Activated CD8-positive, alpha-beta memory T cell treated with anti-CD3 and anti-CD28 coated beads, Interleukin-2, amount 50 U/mL, for 48 hours (primary cell): ENCODE measurements around the gene MYO15A.
A peak's percentile ranks its signal among the peaks of the same experiment; 100 is the strongest.

ENCODE experiments used
- DNase-seq: peaks from one replicate; pipeline ENCODE4 v3.0.0-alpha.2; 2020

MYO15A gene

GRCh38 chr17:18108401-18109312, at the start of gene MYO15A:
MYO15A (plus strand) TSS chr17:18108756; CDS start chr17:18118801, 10,045 bp downstream.
- no peak for DNase-seq

DNA sequence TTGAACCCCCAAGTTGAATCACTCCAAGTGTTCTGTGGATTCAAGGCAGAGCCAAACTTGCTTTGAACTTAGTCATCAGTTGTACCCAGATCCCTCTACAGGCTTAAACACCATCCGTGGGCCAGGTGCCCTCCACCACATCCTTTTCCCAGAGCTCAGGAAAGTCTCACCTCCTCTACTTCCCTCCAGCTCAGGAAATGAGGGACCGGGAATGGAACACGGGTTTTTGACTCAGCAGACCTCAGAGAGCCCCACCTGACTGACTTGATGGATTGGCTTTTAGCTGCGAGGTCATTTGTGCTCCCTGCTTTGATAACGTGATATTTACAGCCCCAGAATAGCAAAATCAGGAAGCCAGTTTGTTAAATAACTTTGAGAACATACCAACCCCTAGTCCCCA, 49.3 kb upstream of the MYO15A start:
- DNase-seq = no peak

GRCh38 chr17:18064053-18064452, 44.5 kb upstream of the MYO15A start:
- DNase-seq = no peak

DNA sequence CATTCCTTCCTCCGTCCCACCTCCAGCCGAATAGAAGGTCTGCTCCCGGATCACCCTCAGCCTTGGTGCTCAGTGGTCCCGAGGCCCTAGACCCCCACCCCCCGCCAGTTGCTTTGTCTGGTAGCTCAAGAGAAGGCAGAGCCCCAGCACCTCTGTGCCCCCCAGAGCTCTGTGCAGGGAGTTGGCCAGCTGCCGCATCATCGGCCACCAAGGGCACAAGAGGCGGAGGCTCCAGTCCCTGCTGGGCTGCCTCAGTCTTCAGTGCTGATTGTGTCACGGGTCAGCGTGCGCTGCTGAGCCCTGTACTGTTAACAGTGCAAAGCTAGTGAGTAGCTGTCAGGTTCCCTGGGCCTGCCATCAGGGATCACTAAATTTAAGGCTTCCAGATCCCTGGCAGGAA, 43.0 kb upstream of the MYO15A start:
- no peak for DNase-seq

- no peak for DNase-seq
These were observed 41.7 kb upstream of the MYO15A start for GRCh38 chr17:18066866-18067265.

DNA sequence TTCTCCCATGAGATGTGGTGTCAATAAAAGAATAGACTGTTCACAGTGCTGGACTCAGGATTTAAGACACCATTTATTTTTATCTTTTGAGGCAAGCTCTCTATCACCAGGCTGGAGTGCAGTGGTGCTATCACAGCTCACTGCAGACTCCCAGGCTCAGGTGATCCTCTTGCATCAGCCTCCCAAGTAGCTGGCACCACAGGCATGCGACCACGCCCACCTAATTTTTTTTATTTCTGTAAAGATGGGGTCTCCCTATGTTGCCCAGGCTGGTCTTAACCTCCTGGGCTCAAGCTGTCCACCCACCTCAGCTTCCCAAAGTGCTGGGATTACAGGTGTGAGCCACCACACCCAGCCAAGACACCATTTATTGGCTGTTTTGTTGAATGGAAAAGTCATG, 39.5 kb upstream of the MYO15A start:
- DNase-seq = no peak

DNA sequence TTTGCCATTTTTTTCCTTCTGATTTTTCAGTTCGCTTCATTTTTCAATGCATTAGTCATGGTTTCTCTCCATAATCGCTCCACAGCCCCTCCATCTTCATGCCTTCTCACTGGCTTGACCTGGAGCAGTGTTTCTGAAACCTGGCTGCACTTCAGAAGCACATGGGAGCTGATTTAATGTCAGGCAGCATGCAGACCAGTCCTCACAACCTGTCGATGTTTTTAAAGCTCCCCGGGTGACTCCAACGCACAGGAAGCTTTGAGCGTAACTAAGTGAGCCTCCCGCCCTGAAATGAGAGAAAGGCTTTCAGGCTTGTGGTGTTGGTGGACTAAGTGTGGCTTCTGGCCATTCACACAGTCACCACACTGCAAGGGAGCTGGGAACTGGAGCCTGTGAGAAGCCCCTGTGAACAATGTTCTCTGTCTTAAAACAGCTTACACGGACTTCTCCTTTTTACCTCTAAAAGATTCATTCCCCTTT, 37.7 kb upstream of the MYO15A start:
- no peak for DNase-seq

- no peak for DNase-seq
These were observed 36.8 kb upstream of the MYO15A start for GRCh38 chr17:18071751-18072150.

DNA sequence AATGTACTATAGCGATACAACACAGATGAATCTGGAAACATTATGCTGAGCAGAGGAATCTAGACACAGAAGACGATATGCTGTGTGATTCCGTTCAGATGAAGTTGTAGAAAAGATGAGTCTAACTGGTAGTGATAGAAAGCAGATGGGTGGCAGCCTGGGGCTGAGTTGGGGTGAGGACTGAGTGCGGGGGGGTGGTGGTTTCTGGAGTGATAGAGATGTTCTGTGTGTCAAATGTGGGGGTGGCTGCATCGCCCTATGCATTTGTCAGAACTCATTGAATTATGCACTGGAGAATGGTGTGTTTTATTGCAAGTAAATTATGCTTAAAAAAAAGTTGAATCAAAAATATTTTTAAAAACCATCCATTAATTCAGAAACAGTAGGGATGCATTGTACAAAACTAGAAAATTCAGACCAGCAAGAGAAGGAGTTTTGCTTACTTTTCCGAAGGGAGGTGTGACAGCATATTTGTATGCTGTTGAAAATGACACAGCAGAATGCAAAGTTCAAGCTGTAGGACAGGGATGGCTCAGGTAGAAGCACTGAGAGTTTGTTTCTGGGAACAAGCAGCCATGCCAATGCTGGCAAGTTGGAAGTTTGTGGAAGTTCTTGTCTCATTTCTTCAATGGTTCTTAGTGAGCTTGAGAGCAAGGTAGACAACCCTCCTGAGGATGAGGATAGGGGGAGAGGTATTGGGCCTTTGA, 33.8 kb upstream of the MYO15A start:
- no peak for DNase-seq

GRCh38 chr17:18076936-18077335, 31.6 kb upstream of the MYO15A start:
- DNase-seq = no peak

GRCh38 chr17:18079543-18079942, 29.0 kb upstream of the MYO15A start:
- no peak for DNase-seq

DNA sequence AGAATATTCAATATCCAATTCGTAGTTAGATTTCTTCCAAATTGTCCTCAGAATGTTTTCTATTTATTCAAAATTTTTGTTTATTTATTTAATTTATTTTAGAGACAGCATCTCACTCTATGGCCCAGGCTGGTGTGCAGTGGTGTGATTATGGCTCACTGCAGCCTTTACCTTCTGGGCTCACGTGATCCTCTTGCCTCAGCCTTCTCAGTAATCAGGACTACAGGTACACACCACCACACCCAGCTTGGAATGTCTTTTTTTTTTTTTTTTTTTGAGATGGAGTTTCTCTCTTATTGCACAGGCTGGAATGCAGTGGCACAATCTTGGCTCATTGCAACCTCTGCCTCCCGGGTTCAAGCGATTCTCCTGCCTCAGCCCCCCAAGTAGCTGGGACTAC, 24.3 kb upstream of the MYO15A start:
- no peak for DNase-seq

DNA sequence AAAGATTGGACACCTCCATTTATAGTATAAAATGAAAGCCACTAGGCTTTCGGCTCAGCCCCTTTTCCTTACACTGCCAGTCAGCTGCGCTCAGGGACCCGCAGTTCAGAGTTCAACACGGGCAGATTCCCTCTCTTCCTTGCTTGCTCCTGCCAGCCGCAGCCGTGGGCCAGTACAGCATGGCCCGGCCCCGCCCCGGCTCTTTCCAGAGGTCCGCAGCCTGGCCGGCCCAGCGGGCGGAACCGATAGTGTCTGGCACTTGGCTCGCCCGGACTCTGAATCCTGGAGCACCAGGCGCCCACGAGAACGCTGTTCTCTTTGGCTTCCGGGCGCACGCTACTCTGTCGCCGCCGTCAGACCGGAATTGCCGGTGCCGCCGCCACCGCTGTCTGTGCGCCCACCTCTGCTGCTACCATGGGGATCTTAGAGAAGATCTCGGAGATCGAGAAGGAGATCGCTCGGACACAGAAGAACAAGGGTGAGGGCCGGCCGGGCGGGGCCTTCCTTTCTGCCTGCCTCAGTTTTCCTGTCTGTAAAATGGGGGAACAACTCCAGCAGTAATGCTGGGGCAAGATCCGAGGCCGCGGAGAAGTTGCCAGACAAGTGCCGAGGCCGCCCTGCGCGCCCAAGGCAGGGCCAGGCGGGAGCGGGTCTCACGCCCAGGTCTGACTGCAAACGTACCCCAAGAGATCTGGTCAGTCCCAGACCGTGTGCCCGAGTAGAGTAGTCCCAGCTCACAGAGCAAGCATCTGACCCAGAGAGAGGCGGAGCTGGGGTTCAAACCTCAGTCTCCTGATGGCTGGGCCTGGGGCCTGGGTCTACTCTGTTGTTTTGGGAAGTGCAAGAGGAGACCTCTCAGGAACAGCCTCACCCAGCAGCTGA, 20.7 kb upstream of the MYO15A start, which contains the start of gene DRG2:
Gene DRG2 (plus strand): TSS at position 339 of the 882 bp plus-strand sequence. CDS start 76 bp downstream, at position 415.
- peak; percentile 98 for DNase-seq

- no peak for DNase-seq
These were observed 18.9 kb upstream of the MYO15A start for GRCh38 chr17:18089613-18090012.

- no peak for DNase-seq
These were observed 14.7 kb upstream of the MYO15A start for GRCh38 chr17:18093616-18094408.

DNA sequence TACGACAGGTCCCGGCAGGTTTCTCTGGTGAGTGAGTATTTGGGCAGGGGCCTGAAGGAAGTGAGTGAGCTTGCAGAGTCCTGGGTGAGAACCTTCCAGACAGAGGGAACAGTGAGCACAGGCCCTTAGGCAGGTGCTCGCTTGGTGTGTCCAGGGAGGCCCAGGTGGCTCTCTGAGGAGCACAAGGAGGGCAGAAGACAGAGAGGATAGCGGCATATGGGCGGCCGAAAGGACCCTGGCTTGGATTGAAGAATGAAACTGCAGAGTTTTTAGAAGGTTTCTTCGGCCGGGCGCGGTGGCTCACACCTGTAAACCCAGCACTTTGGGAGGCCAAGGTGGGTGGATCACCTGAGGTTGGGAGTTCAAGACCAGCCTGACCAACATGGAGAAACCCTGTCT, 14.1 kb upstream of the MYO15A start:
- no peak for DNase-seq

DNA sequence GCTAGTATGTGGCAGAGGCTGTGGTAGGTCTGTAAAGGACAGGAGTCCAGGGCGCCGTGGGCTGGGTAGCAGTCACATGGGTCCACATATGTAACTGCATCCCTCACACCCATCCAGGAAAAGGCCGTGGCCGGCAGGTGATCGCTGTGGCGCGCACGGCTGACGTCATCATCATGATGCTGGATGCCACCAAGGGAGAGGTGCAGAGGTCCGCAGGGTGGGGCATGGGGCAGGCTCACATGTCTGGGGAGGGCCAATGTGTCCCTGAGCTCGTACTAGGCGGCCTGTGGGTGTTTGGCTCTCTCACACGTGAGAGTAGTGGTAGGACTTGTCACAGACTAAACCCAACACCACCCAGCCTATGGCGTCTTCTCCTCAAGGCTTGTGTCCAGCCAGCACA, 9.0 kb upstream of the MYO15A start:
- DNase-seq = no peak

GRCh38 chr17:18100616-18101015, 7.9 kb upstream of the MYO15A start:
- DNase-seq = no peak

DNA sequence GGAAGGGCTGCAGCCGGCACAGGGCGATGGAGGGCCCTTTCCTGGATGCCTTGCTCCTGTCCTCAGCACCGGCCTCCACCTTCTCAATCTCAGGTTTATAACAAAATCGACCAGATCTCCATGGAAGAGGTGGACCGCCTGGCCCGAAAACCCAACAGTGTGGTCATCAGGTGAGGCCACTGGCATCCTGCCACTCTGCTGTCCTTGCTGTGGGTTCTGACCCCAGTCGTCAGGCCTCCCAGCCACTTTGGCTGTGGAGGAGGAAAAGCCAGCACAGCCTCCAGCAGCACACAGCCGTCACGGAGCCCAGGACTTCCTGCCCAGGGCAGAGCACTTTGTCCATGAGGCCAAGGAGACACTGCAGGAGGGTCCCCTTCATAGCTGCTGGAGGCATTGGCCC, 6.7 kb upstream of the MYO15A start:
- no peak for DNase-seq

DNA sequence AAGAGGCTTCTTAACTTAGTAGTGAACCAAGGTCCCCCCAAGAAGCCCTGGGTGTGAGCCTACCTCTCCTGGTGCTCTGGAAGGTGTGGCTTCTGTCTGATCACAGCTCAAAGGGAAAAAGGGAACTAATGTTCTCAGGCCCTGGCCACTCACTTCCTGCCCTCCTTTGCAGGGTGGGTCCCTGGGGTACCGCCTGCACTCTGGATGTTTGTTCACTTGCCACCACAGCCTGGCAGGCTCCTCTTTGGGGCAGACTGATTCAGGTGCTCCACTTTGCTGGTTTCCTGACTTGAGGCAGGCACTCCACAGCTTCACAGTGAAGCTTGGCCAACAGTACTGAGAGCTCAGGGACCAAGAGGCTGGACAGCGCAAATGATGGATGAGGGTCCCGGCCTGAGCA, 5.9 kb upstream of the MYO15A start:
- DNase-seq = no peak

DNA sequence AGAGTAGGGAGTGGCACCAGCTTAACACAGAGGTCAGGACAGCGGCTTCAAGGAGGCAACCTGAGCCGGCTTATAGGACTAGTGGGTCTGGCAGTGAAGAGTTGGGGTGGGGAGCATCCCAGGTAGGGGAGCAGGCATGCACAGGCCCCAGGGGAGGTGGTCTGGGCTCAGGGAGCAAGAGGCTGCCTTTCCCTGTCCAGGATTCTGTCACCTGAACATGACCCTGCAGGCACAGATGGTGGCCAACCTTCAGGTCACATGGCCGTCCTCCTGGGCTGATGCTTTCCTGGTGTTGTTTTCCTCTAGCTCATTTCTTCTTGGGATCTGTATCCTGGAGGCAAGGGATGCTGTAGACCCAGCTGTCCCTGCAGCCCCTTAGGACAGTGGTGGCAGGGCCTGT, 3.5 kb upstream of the MYO15A start:
- DNase-seq = no peak

- no peak for DNase-seq
These were observed 3.0 kb upstream of the MYO15A start for GRCh38 chr17:18105595-18105994.
